A549 (cell line): ENCODE data around the gene NGFR. TPM values are rescaled to one million over a fixed set of nuclear protein-coding genes. Genes with fewer than 3 reads are reported as not detected.
A peak's percentile ranks its signal among the peaks of the same experiment; 100 is the strongest.

Experiments used
- ATAC-seq, 2 experiments: fragments of 200-7000 bp in 1 of 2; fragments of >200 bp in 1 of 2; cut with Nextera tagmentation in 1 of 2; cut with Tn5 transposase in 1 of 2; 3 replicates each; pipeline versions ENCODE4 v1.8.0 to v1.9.1; 2018 to 2020; ENCODE audit warnings: mild to moderate bottlenecking in 1 of 2, moderate library complexity in 1 of 2
- CTCF ChIA-PET: fragments of 300-600 bp; sonication (Branson Sonifier 250); formaldehyde crosslinking; extraction: SDS; loops from one replicate; lab custom pipeline; 2021; ENCODE audit warnings: antibody characterized with exemption, inconsistent platforms; lab: Yijun Ruan, JAX
- POLR2A ChIA-PET: fragments of 350-600 bp; formaldehyde crosslinking; extraction: SDS; loops from one replicate; lab custom pipeline; 2021; ENCODE audit warnings: antibody characterized with exemption, inconsistent platforms; lab: Yijun Ruan, JAX
- DNase-seq, 2 experiments: peaks; one replicate each; pipeline versions ENCODE4 v3.0.0 to v3.0.0-alpha.2; 2011 to 2016; ENCODE audit warnings: low read depth in 1 of 2, low spot score in 1 of 2
- FAIRE-seq: peaks from 2 replicates; lab custom pipeline; 2011; peaks lifted over from hg19 to GRCh38; lab: Jason Lieb, UNC
- H3K27ac ChIP-seq, 2 experiments: fragments of >200 bp; sonication (Bioruptor Twin); formaldehyde crosslinking; 3 replicates each; pipeline ENCODE4 v1.5.1; 2016 to 2017
- H3K4me1 ChIP-seq: fragments of >200 bp; sonication (Bioruptor Twin); formaldehyde crosslinking; 3 replicates; pipeline ENCODE4 v1.6.1; 2016
- H3K4me2 ChIP-seq: fragments of >200 bp; sonication (Bioruptor Twin); formaldehyde crosslinking; 3 replicates; pipeline ENCODE4 v1.6.1; 2016
- H3K4me3 ChIP-seq: fragments of >200 bp; sonication (Bioruptor Twin); formaldehyde crosslinking; 3 replicates; pipeline ENCODE4 v1.5.1; 2016
- H3K9me3 ChIP-seq: fragments of >200 bp; sonication (Bioruptor Twin); formaldehyde crosslinking; 3 replicates; pipeline ENCODE4 v1.6.1; 2016
- BHLHE40 ChIP-seq: IDR thresholded peaks from 2 replicates; pipeline ENCODE4 v1.6.1; 2012; ENCODE audit warnings: low read depth, low read length, inconsistent platforms
- CBX8 ChIP-seq: fragments of 200-600 bp; sonication (generic); IDR thresholded peaks from 2 replicates; pipeline ENCODE4 v1.6.1; 2016
- EP300 ChIP-seq, 2 experiments: fragments of >200 bp; sonication (Bioruptor Twin); formaldehyde crosslinking; IDR thresholded peaks; 2 replicates in 1 of 2; 3 replicates in 1 of 2; pipeline ENCODE4 v1.6.1; 2016 to 2017
- FOSB ChIP-seq: fragments of 250-450 bp; sonication (Bioruptor Pico); IDR thresholded peaks from 2 replicates; pipeline ENCODE4 v1.5.0; 2020; ENCODE audit warnings: mild to moderate bottlenecking, moderate library complexity
- FOXS1 ChIP-seq: fragments of 250-450 bp; sonication (Bioruptor Pico); IDR thresholded peaks from 2 replicates; pipeline ENCODE4 v1.5.0; 2020; ENCODE audit warnings: mild to moderate bottlenecking, moderate library complexity
- GATA3 ChIP-seq: IDR thresholded peaks from 2 replicates; pipeline ENCODE4 v1.6.1; 2012; ENCODE audit warnings: borderline replicate concordance
- NR3C1 ChIP-seq: fragments of >200 bp; sonication (Bioruptor Twin); formaldehyde crosslinking; IDR thresholded peaks from 3 replicates; pipeline ENCODE4 v1.6.1; 2017
- RAD21 ChIP-seq, 2 experiments: fragments of >200 bp in 1 of 2; sonication (Bioruptor Twin) in 1 of 2; formaldehyde crosslinking in 1 of 2; IDR thresholded peaks in 1 of 2; conservative IDR thresholded peaks in 1 of 2; 2 replicates in 1 of 2; 3 replicates in 1 of 2; pipeline ENCODE4 v1.6.1; 2012 to 2018; ENCODE audit warnings: inconsistent platforms in 1 of 2
- RNF2 ChIP-seq: fragments of 200-600 bp; sonication (generic); IDR thresholded peaks from 2 replicates; pipeline ENCODE4 v1.6.1; 2016; ENCODE audit warnings: low read depth, mild to moderate bottlenecking, antibody characterized with exemption, moderate library complexity, borderline replicate concordance
- SMC3 ChIP-seq: fragments of >200 bp; sonication (Bioruptor Twin); formaldehyde crosslinking; IDR thresholded peaks from 3 replicates; pipeline ENCODE4 v1.6.1; 2018; ENCODE audit warnings: inconsistent platforms
- TFCP2L1 ChIP-seq: fragments of 250-450 bp; sonication (Bioruptor Pico); IDR thresholded peaks from 2 replicates; pipeline ENCODE4 v1.5.0; 2021; ENCODE audit warnings: mild to moderate bottlenecking
- ZSCAN20 ChIP-seq: fragments of 250-450 bp; sonication (Bioruptor Pico); IDR thresholded peaks from 2 replicates; pipeline ENCODE4 v1.8.0; 2022; ENCODE audit warnings: mild to moderate bottlenecking, moderate library complexity
- WGBS: methylation state at CpG from one replicate; pipeline ENCODE4 v1.1.6; 2017; ENCODE audit errors: missing lambda C conversion rate; 5-methylcytosine and 5-hydroxymethylcytosine counted together
- polyA plus RNA-seq, 4 experiments: library from polyadenylated mRNA; depleted of rRNA in 3 of 4; stranded (reverse); fragments of >200 nt; fragmentation: RNase III in 1 of 4; extraction: RNeasy Plus Mini Kit Qiagen cat#74134 plus additional on column Dnase treatment in 1 of 4; gene quantifications; 2 replicates in 3 of 4; 3 replicates in 1 of 4; pipeline ENCODE4 v1.2.3, GENCODE V29; 2011 to 2017
- TF ChIP-seq, protein P1 (sequence below): fragments of 250-450 bp; sonication (Bioruptor Pico); IDR thresholded peaks from 2 replicates; pipeline ENCODE4 v1.5.0; 2021; ENCODE audit warnings: mild to moderate bottlenecking, moderate library complexity, borderline replicate concordance
- TF ChIP-seq, protein P2 (sequence below): fragments of 150-350 bp; IDR thresholded peaks from 2 replicates; pipeline ENCODE4 v1.6.1; 2014; ENCODE audit warnings: low read depth, mild to moderate bottlenecking, low read length
- TF ChIP-seq, protein P3 (sequence below): IDR thresholded peaks from 2 replicates; pipeline ENCODE4 v1.6.1; 2012; ENCODE audit warnings: low read depth, borderline replicate concordance
- TF ChIP-seq, protein P4 (sequence below): IDR thresholded peaks from 2 replicates; pipeline ENCODE4 v1.6.1; 2012
- TF ChIP-seq, protein P5 (sequence below): IDR thresholded peaks from 2 replicates; pipeline ENCODE4 v1.6.1; 2012
- TF ChIP-seq, protein P6 (sequence below): fragments of >200 bp; sonication (Bioruptor Twin); formaldehyde crosslinking; IDR thresholded peaks from 3 replicates; pipeline ENCODE4 v1.6.1; 2016
- TF ChIP-seq, protein P7 (sequence below): fragments of 200-600 bp; sonication (generic); IDR thresholded peaks from 2 replicates; pipeline ENCODE4 v1.6.1; 2016; ENCODE audit warnings: antibody characterized with exemption, mild to moderate bottlenecking, moderate library complexity

The NGFR gene
- polyA plus RNA-seq, 2 of the 4 experiments (the other 2 are of a cell fraction): 0.13 to 0.18 TPM

DNA sequence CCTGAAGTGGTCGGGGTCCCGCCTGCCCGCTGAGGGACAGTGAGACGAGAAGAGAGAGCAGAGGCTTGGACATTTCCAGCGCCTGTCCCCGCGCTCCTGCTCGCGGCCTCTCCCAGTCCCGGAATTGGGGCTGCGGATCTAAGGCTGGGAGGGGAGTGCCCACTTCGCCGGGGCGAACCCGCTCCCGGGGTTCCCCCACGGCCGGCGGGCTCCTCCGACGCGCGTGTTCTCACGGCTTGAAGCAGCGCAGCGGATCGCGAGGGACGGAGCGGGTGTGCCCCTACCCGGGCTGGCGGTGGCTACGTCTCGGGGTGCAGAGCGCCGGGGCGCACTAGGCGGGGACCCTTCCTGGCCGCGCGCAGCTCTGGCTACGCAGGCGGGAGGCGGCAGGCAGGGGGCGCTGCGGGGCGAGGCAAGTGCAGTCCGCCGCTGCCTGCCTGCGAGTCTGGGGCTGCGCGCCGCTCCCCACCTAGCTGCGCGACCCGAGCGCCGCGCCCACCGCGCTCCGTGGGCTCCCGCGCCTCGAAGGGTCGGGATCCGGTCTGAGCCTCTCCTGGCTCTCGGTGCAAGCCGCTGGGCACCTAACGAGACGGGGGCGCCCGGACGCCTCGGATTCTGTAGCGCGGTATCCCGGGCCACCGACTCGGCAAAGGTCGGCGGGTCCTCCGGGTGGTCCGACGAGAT is 1.2 kb downstream of the NGFR start (continued):
- TF ChIP-seq, protein P1, sequence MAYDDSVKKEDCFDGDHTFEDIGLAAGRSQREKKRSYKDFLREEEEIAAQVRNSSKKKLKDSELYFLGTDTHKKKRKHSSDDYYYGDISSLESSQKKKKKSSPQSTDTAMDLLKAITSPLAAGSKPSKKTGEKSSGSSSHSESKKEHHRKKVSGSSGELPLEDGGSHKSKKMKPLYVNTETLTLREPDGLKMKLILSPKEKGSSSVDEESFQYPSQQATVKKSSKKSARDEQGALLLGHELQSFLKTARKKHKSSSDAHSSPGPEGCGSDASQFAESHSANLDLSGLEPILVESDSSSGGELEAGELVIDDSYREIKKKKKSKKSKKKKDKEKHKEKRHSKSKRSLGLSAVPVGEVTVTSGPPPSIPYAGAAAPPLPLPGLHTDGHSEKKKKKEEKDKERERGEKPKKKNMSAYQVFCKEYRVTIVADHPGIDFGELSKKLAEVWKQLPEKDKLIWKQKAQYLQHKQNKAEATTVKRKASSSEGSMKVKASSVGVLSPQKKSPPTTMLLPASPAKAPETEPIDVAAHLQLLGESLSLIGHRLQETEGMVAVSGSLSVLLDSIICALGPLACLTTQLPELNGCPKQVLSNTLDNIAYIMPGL (CRISPR knock-in tag): no peak
- TF ChIP-seq, protein P2, sequence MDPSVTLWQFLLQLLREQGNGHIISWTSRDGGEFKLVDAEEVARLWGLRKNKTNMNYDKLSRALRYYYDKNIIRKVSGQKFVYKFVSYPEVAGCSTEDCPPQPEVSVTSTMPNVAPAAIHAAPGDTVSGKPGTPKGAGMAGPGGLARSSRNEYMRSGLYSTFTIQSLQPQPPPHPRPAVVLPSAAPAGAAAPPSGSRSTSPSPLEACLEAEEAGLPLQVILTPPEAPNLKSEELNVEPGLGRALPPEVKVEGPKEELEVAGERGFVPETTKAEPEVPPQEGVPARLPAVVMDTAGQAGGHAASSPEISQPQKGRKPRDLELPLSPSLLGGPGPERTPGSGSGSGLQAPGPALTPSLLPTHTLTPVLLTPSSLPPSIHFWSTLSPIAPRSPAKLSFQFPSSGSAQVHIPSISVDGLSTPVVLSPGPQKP: no peak
- TF ChIP-seq TFCP2L1 (no peak), RAD21 (conservative IDR thresholded peaks at IDR 0.05 in 1 of 2, IDR thresholded peaks at IDR 0.05 in 1 of 2) (peak; percentile 39 to 67; a peak in 4 of 5 replicates), NR3C1 (no peak), EP300 (IDR thresholded peaks at IDR 0.05) (no peak), GATA3 (no peak), FOSB (CRISPR knock-in tag) (no peak), FOXS1 (CRISPR knock-in tag) (no peak), SMC3 (peak; percentile 83), CBX8 (no peak)
- TF ChIP-seq, protein P3, sequence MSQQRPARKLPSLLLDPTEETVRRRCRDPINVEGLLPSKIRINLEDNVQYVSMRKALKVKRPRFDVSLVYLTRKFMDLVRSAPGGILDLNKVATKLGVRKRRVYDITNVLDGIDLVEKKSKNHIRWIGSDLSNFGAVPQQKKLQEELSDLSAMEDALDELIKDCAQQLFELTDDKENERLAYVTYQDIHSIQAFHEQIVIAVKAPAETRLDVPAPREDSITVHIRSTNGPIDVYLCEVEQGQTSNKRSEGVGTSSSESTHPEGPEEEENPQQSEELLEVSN: no peak
- TF ChIP-seq, protein P4, sequence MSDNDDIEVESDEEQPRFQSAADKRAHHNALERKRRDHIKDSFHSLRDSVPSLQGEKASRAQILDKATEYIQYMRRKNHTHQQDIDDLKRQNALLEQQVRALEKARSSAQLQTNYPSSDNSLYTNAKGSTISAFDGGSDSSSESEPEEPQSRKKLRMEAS: peak; percentile 58
- TF ChIP-seq, protein P5, sequence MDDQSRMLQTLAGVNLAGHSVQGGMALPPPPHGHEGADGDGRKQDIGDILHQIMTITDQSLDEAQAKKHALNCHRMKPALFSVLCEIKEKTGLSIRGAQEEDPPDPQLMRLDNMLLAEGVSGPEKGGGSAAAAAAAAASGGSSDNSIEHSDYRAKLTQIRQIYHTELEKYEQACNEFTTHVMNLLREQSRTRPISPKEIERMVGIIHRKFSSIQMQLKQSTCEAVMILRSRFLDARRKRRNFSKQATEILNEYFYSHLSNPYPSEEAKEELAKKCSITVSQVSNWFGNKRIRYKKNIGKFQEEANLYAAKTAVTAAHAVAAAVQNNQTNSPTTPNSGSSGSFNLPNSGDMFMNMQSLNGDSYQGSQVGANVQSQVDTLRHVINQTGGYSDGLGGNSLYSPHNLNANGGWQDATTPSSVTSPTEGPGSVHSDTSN: no peak
- TF ChIP-seq, protein P6, sequence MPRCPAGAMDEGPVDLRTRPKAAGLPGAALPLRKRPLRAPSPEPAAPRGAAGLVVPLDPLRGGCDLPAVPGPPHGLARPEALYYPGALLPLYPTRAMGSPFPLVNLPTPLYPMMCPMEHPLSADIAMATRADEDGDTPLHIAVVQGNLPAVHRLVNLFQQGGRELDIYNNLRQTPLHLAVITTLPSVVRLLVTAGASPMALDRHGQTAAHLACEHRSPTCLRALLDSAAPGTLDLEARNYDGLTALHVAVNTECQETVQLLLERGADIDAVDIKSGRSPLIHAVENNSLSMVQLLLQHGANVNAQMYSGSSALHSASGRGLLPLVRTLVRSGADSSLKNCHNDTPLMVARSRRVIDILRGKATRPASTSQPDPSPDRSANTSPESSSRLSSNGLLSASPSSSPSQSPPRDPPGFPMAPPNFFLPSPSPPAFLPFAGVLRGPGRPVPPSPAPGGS: no peak

DNA sequence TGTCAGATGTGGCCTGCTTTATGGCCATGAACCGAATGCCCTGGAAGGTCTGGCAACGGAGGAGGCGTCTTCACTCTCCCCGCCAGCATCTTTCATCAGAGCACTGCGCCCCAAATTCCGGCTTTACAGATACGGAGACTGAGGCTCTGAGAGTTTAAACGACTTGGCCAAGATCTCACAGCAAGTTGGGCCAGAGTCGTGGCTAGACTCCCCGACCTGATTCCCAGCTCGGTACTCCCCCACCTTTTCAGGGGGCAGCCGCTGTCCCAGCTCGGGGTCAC is 1.7 kb downstream of the NGFR start:
- ATAC-seq (no peak; a peak in 2 of 6 replicates), FAIRE-seq (no peak)

More for the DNA sequence above, 1.7 kb downstream of the NGFR start:
- TF ChIP-seq ZSCAN20 (CRISPR knock-in tag): no peak
- peak; percentile 67; the same call in 1 of the 2 replicates for TF ChIP-seq RNF2
- TF ChIP-seq, protein P7, sequence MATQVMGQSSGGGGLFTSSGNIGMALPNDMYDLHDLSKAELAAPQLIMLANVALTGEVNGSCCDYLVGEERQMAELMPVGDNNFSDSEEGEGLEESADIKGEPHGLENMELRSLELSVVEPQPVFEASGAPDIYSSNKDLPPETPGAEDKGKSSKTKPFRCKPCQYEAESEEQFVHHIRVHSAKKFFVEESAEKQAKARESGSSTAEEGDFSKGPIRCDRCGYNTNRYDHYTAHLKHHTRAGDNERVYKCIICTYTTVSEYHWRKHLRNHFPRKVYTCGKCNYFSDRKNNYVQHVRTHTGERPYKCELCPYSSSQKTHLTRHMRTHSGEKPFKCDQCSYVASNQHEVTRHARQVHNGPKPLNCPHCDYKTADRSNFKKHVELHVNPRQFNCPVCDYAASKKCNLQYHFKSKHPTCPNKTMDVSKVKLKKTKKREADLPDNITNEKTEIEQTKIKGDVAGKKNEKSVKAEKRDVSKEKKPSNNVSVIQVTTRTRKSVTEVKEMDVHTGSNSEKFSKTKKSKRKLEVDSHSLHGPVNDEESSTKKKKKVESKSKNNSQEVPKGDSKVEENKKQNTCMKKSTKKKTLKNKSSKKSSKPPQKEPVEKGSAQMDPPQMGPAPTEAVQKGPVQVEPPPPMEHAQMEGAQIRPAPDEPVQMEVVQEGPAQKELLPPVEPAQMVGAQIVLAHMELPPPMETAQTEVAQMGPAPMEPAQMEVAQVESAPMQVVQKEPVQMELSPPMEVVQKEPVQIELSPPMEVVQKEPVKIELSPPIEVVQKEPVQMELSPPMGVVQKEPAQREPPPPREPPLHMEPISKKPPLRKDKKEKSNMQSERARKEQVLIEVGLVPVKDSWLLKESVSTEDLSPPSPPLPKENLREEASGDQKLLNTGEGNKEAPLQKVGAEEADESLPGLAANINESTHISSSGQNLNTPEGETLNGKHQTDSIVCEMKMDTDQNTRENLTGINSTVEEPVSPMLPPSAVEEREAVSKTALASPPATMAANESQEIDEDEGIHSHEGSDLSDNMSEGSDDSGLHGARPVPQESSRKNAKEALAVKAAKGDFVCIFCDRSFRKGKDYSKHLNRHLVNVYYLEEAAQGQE: no peak
- TF ChIP-seq SMC3: no peak
- TF ChIP-seq BHLHE40: no peak
- no peak for TF ChIP-seq EP300 (IDR thresholded peaks at IDR 0.05)
- TF ChIP-seq, all 56 proteins: peak for 1
- no peaks in the 10 kb centered on the region for H3K9me3 ChIP-seq
- H3K4me1 ChIP-seq: peaks cover 22% of the 10 kb centered on the region
- H3K4me3 ChIP-seq: peak overlapping the region; percentile 50
- H3K27ac ChIP-seq: 0 out of 6 replicates have a peak overlapping the region, but pooled peaks of 1 of the 2 experiments have one; percentile 39
- ChIA-PET POLR2A (no interaction called here), CTCF (interaction anchor here (0.6 to 12.9 kb wide), 56 partner anchors 12 to 1787 kb away, joined by 3 to 214 read pairs (median 5); partner anchors contain the start of gene PHB1)
- peak overlapping the region; percentile 94 for H3K4me2 ChIP-seq
- DNase-seq: no peak
- WGBS: 1% methylated on average over 13 of the region's 13 CpGs
